Stimulated activated CD4-positive, alpha-beta T cell treated with anti-CD3 and anti-CD28 coated beads, Interleukin-4, amount 100 ng/mL, for 48 hours (primary cell): ENCODE measurements around the gene SPATA33.
"Not testable (repeated sequence)": the region's sequence is repeated elsewhere in the genome, so short reads cannot be mapped to it uniquely, and the experiment has no call there.

Experiments
- DNase-seq, 2 donors: peaks; one replicate each; pipeline ENCODE4 v3.0.0-alpha.2; 2020; ENCODE audit warnings: low read depth in 2 of 2

SPATA33 gene

GRCh38 chr16:89693931-89694783, 36.5 kb downstream of the SPATA33 start:
- DNase-seq, result no peak

GRCh38 chr16:89694784-89695085, 37.1 kb downstream of the SPATA33 start:
- not testable (repeated sequence) for DNase-seq

GRCh38 chr16:89695086-89695874, 37.6 kb downstream of the SPATA33 start:
- DNase-seq, result no peak

- DNase-seq, result no peak
These were observed 38.4 kb downstream of the SPATA33 start for GRCh38 chr16:89695875-89696669.

- no peak for DNase-seq
These were observed 39.1 kb downstream of the SPATA33 start for GRCh38 chr16:89696670-89697128.

- no peak for DNase-seq
These were observed 39.6 kb downstream of the SPATA33 start for GRCh38 chr16:89697161-89697615.

GRCh38 chr16:89697616-89698331, 40.1 kb downstream of the SPATA33 start:
- DNase-seq, result no peak

- not testable (repeated sequence) for DNase-seq
These were observed 41.1 kb downstream of the SPATA33 start for GRCh38 chr16:89698717-89699116.

- DNase-seq, result not testable (repeated sequence)
These were observed 42.0 kb downstream of the SPATA33 start for GRCh38 chr16:89699629-89700099.

- DNase-seq, result peak; percentile 97 to 98
These were observed 42.5 kb downstream of the SPATA33 start for GRCh38 chr16:89700100-89700648.

- peak; percentile 36 to 43 for DNase-seq
These were observed 43.2 kb downstream of the SPATA33 start for GRCh38 chr16:89700649-89701424.

GRCh38 chr16:89701425-89702406, 44.1 kb downstream of the SPATA33 start, which contains the start of gene SPATA2L:
Gene SPATA2L, minus strand, starts transcription at chr16:89701705. Its CDS starts 473 bp downstream, at chr16:89701232.
- peak; percentile 94 to 96 for DNase-seq

- no peak for DNase-seq
These were observed 46.6 kb downstream of the SPATA33 start for GRCh38 chr16:89704281-89704680.

GRCh38 chr16:89705006-89705405, 47.4 kb downstream of the SPATA33 start:
- DNase-seq, result no peak

GRCh38 chr16:89706518-89707260, 49.1 kb downstream of the SPATA33 start:
- no peak for DNase-seq

- no peak for DNase-seq
These were observed 50.1 kb downstream of the SPATA33 start for GRCh38 chr16:89707695-89708094.

GRCh38 chr16:89708481-89708931, 50.9 kb downstream of the SPATA33 start:
- no peak for DNase-seq

GRCh38 chr16:89709166-89709565, 51.5 kb downstream of the SPATA33 start:
- no peak for DNase-seq
